GM15510 (cell line): ENCODE measurements around the gene GSTM5.

Source experiments
- POLR2A ChIP-seq: IDR thresholded peaks from 3 replicates; pipeline ENCODE4 v1.6.1; 2011; ENCODE audit warnings: borderline replicate concordance; ENCODE audit not compliant: insufficient read length; ENCODE audit errors: extremely low read depth

The GSTM5 gene

GRCh38 chr1:109739738-109740614, 27.9 kb downstream of the GSTM5 start:
- TF ChIP-seq POLR2A, result no peak

- TF ChIP-seq POLR2A, result no peak
Observed at GRCh38 chr1:109740615-109741373, 28.7 kb downstream of the GSTM5 start, which contains the start of gene GSTM3. GSTM3 (minus strand) TSS chr1:109741038; CDS start chr1:109740287, 751 bp downstream.

- TF ChIP-seq POLR2A, result no peak
Observed at GRCh38 chr1:109749221-109749620, 37.2 kb downstream of the GSTM5 start.

- TF ChIP-seq POLR2A, result no peak
Observed at GRCh38 chr1:109750241-109750882, 38.3 kb downstream of the GSTM5 start.

- no peak for TF ChIP-seq POLR2A
Observed at GRCh38 chr1:109750920-109751319, 38.9 kb downstream of the GSTM5 start.

GRCh38 chr1:109751531-109752260, 39.6 kb downstream of the GSTM5 start:
- no peak for TF ChIP-seq POLR2A

- TF ChIP-seq POLR2A, result no peak
Observed at GRCh38 chr1:109754738-109755137, 42.7 kb downstream of the GSTM5 start.

- TF ChIP-seq POLR2A, result no peak
Observed at GRCh38 chr1:109756848-109757521, 44.9 kb downstream of the GSTM5 start.

- TF ChIP-seq POLR2A, result no peak
Observed at GRCh38 chr1:109757936-109758786, 46.1 kb downstream of the GSTM5 start.

GRCh38 chr1:109759513-109760334, 47.7 kb downstream of the GSTM5 start:
- TF ChIP-seq POLR2A, result no peak

- no peak for TF ChIP-seq POLR2A
Observed at GRCh38 chr1:109760581-109761226, 48.7 kb downstream of the GSTM5 start.
